H9 (cell line): ENCODE data around the gene CDC42. TPM values are rescaled to one million over a fixed set of nuclear protein-coding genes. Genes with fewer than 3 reads are reported as not detected.

Experiments used
- DNase-seq: peaks from one replicate; pipeline ENCODE4 v3.0.0-alpha.2; 2017
- H2AFZ ChIP-seq: one replicate; pipeline ENCODE4 v1.6.1; 2013; ENCODE audit warnings: mild to moderate bottlenecking, low read length, control low read depth, moderate library complexity
- H2AK5ac ChIP-seq: 2 replicates; pipeline ENCODE4 v1.6.1; 2013; ENCODE audit warnings: low read length, control low read depth, mixed read lengths; ENCODE audit not compliant: insufficient read length
- H2BK120ac ChIP-seq: one replicate; pipeline ENCODE4 v1.6.1; 2013; ENCODE audit warnings: low read depth, mild to moderate bottlenecking, low read length, control low read depth, inconsistent platforms; ENCODE audit not compliant: poor library complexity, severe bottlenecking
- H2BK12ac ChIP-seq: 2 replicates; pipeline ENCODE4 v1.6.1; 2013; ENCODE audit warnings: low read length, control low read depth, mixed read lengths, low read depth; ENCODE audit not compliant: insufficient read length
- H2BK15ac ChIP-seq: 2 replicates; pipeline ENCODE4 v1.6.1; 2013; ENCODE audit warnings: low read depth, low read length, control low read depth
- H2BK20ac ChIP-seq: one replicate; pipeline ENCODE4 v1.6.1; 2013; ENCODE audit warnings: low read depth, mild to moderate bottlenecking, low read length, control low read depth, inconsistent platforms; ENCODE audit not compliant: poor library complexity, severe bottlenecking
- H2BK5ac ChIP-seq: 2 replicates; pipeline ENCODE4 v1.6.1; 2013; ENCODE audit warnings: low read length, control low read depth, mixed read lengths; ENCODE audit not compliant: insufficient read length
- H3K14ac ChIP-seq: 2 replicates; pipeline ENCODE4 v1.6.1; 2013; ENCODE audit warnings: low read length, control low read depth; ENCODE audit not compliant: insufficient read depth
- H3K18ac ChIP-seq: 2 replicates; pipeline ENCODE4 v1.6.1; 2013; ENCODE audit warnings: low read depth, mild to moderate bottlenecking, mixed read lengths, low read length, control low read depth; ENCODE audit not compliant: insufficient read length
- H3K23ac ChIP-seq: 2 replicates; pipeline ENCODE4 v1.6.1; 2013; ENCODE audit warnings: low read length, control low read depth, mixed read lengths, low read depth; ENCODE audit not compliant: insufficient read length
- H3K23me2 ChIP-seq: 2 replicates; pipeline ENCODE4 v1.6.1; 2013; ENCODE audit warnings: low read depth, mild to moderate bottlenecking, mixed read lengths, low read length, control low read depth; ENCODE audit not compliant: insufficient read length, poor library complexity, severe bottlenecking
- H3K27ac ChIP-seq: 2 replicates; pipeline ENCODE4 v1.5.1; 2013; ENCODE audit warnings: low read length, control low read depth, mixed read lengths, low read depth; ENCODE audit not compliant: insufficient read length
- H3K27me3 ChIP-seq: 2 replicates; pipeline ENCODE4 v1.6.1; 2013; ENCODE audit warnings: low read length, control low read depth, inconsistent platforms; ENCODE audit not compliant: insufficient read depth
- H3K4ac ChIP-seq: 2 replicates; pipeline ENCODE4 v1.6.1; 2013; ENCODE audit warnings: low read depth, mild to moderate bottlenecking, control low read depth, inconsistent platforms, low read length, moderate library complexity
- H3K4me1 ChIP-seq: 2 replicates; pipeline ENCODE4 v1.6.1; 2013; ENCODE audit warnings: low read length, control low read depth, inconsistent platforms; ENCODE audit not compliant: insufficient read depth
- H3K4me2 ChIP-seq: 2 replicates; pipeline ENCODE4 v1.6.1; 2013; ENCODE audit warnings: low read length, control low read depth, mixed read lengths; ENCODE audit not compliant: insufficient read length, insufficient read depth
- H3K56ac ChIP-seq: 2 replicates; pipeline ENCODE4 v1.6.1; 2013; ENCODE audit warnings: low read depth, mild to moderate bottlenecking, mixed read lengths, low read length, control low read depth; ENCODE audit not compliant: insufficient read length
- H3K79me1 ChIP-seq: 2 replicates; pipeline ENCODE4 v1.6.1; 2013; ENCODE audit warnings: low read depth, mild to moderate bottlenecking, moderate library complexity, low read length, control low read depth, inconsistent platforms; ENCODE audit not compliant: insufficient read depth, poor library complexity, severe bottlenecking
- H3K79me2 ChIP-seq: 2 replicates; pipeline ENCODE4 v1.6.1; 2013; ENCODE audit warnings: low read length, control low read depth, inconsistent platforms; ENCODE audit not compliant: insufficient read depth
- H3K9ac ChIP-seq: 2 replicates; pipeline ENCODE4 v1.6.1; 2013; ENCODE audit warnings: low read length, control low read depth, mixed read lengths; ENCODE audit not compliant: insufficient read length; ENCODE audit errors: extremely low read depth
- H3K9me3 ChIP-seq: one replicate; pipeline ENCODE4 v1.6.1; 2013; ENCODE audit warnings: low read depth, low read length, inconsistent platforms; ENCODE audit not compliant: control insufficient read depth
- H3T11ph ChIP-seq: one replicate; pipeline ENCODE4 v1.6.1; 2013; ENCODE audit warnings: mild to moderate bottlenecking, low read length, control low read depth, inconsistent platforms
- H4K20me1 ChIP-seq: one replicate; pipeline ENCODE4 v1.6.1; 2013; ENCODE audit not compliant: control insufficient read depth, insufficient read length, insufficient read depth
- H4K5ac ChIP-seq: 2 replicates; pipeline ENCODE4 v1.6.1; 2013; ENCODE audit warnings: low read depth, mild to moderate bottlenecking, mixed read lengths, low read length, control low read depth; ENCODE audit not compliant: insufficient read length
- H4K8ac ChIP-seq: replicated peaks from 2 replicates; pipeline ENCODE4 v1.6.1; 2013; ENCODE audit warnings: low read length, control low read depth, mixed read lengths, low read depth; ENCODE audit not compliant: insufficient read length
- H4K91ac ChIP-seq: 2 replicates; pipeline ENCODE4 v1.6.1; 2013; ENCODE audit warnings: low read depth, mild to moderate bottlenecking, moderate library complexity, mixed read lengths, low read length, control low read depth; ENCODE audit not compliant: insufficient read length
- H3K27ac Mint-ChIP-seq, 3 experiments: 2 replicates in 2 of 3; 3 replicates in 1 of 3; pipeline ENCODE4 v1.8.0; 2020 to 2021; ENCODE audit warnings: mixed read lengths in 3 of 3, mild to moderate bottlenecking in 1 of 3, moderate library complexity in 1 of 3
- H3K27me3 Mint-ChIP-seq: 2 replicates; pipeline ENCODE4 v1.8.0; 2021; ENCODE audit warnings: low read depth, mild to moderate bottlenecking, moderate library complexity, mixed read lengths
- H3K36me3 Mint-ChIP-seq, 3 experiments: 2 replicates in 2 of 3; 3 replicates in 1 of 3; pipeline ENCODE4 v1.8.0; 2020 to 2021; ENCODE audit warnings: low read depth in 3 of 3, mixed read lengths in 3 of 3; ENCODE audit not compliant: insufficient read depth in 1 of 3
- H3K4me1 Mint-ChIP-seq, 2 experiments: 2 replicates each; pipeline ENCODE4 v1.8.0; 2020; ENCODE audit warnings: mixed read lengths in 2 of 2
- H3K4me3 Mint-ChIP-seq, 2 experiments: 2 replicates in 1 of 2; 3 replicates in 1 of 2; pipeline ENCODE4 v1.8.0; 2020 to 2021; ENCODE audit warnings: mild to moderate bottlenecking in 2 of 2, mixed read lengths in 2 of 2, moderate library complexity in 1 of 2
- H3K9me3 Mint-ChIP-seq, 2 experiments: 2 replicates in 1 of 2; 3 replicates in 1 of 2; pipeline ENCODE4 v1.8.0; 2020; ENCODE audit warnings: mild to moderate bottlenecking in 2 of 2, mixed read lengths in 2 of 2, moderate library complexity in 1 of 2
- WGBS: extraction: QIAGEN DNeasy Blood & Tissue Kit; methylation state at CpG from one replicate; pipeline ENCODE4 v1.1.7; 2013; ENCODE audit warnings: missing lambda C conversion rate, low lambda C conversion rate, mixed read lengths; ENCODE audit not compliant: insufficient read length; ENCODE audit errors: extremely low coverage; 5-methylcytosine and 5-hydroxymethylcytosine counted together
- total RNA-seq: library from RNA; stranded (reverse); gene quantifications from 2 replicates; pipeline ENCODE4 v1.2.1, GENCODE V29; 2021
- TF ChIP-seq, protein P1 (sequence below): fragments of 200-600 bp; sonication (generic); conservative IDR thresholded peaks from 3 replicates; pipeline ENCODE4 v1.8.0; 2021; ENCODE audit warnings: antibody characterized with exemption, mild to moderate bottlenecking

Gene CDC42
- total RNA-seq, 1 experiment from 2014 or later = 197 TPM

DNA sequence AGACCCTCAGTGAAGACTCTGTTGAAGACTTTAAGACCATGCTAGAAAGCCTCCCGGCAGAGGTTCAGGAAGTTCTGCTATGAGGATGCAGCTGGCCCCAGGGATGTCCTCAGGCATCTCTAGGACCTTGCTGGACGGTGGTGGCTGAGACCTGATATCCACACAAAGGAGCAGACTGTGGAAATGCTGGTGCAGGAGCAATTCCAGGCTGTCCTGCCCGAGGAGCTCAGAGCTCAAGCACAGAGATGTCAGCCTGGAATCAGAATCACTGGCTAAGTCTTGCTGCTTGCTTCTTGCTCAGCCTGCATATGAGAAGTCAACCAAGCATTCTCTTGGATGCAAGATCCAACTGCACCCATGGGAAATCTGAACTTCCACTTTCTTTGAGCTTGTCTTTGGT lies 22.0 kb upstream of the CDC42 start:
- Histone ChIP-seq H3K79me1 (no peaks in the 10 kb centered on the region), H3T11ph (no peak overlapping the region), H4K5ac (no peak overlapping the region), H2BK20ac (no peak overlapping the region), H2BK12ac (no peak overlapping the region), H3K4me2 (no peak overlapping the region), H2AFZ (no peak overlapping the region), H4K91ac (no peak overlapping the region), H4K8ac (no peak overlapping the region), H4K20me1 (no peaks in the 10 kb centered on the region), H3K56ac (no peak overlapping the region), H3K9me3 (no peaks in the 10 kb centered on the region), H3K18ac (no peak overlapping the region), H3K23me2 (no peaks in the 10 kb centered on the region), H3K23ac (no peak overlapping the region), H3K27ac (no peak overlapping the region), H2BK5ac (no peak overlapping the region), H3K27me3 (no peaks in the 10 kb centered on the region), H3K4me1 (peaks cover 3% of the 10 kb centered on the region; the same call in 1 of the 2 replicates), H2BK15ac (no peak overlapping the region), H3K14ac (no peak overlapping the region), H3K79me2 (no peaks in the 10 kb centered on the region), H3K4ac (no peak overlapping the region), H2AK5ac (no peak overlapping the region), H3K9ac (no peak overlapping the region), H2BK120ac (no peak overlapping the region)
- Mint-ChIP-seq H3K9me3 (no peaks in the 10 kb centered on the region), H3K4me3 (no peak overlapping the region), H3K36me3 (peaks cover 0 to 15% (median 9%) of the 10 kb centered on the region in 3 experiments; a peak in 5 of 7 replicates), H3K27ac (no peak overlapping the region), H3K27me3 (no peaks in the 10 kb centered on the region), H3K4me1 (peaks cover 5 to 15% of the 10 kb centered on the region in 2 experiments)
- TF ChIP-seq, protein P1, sequence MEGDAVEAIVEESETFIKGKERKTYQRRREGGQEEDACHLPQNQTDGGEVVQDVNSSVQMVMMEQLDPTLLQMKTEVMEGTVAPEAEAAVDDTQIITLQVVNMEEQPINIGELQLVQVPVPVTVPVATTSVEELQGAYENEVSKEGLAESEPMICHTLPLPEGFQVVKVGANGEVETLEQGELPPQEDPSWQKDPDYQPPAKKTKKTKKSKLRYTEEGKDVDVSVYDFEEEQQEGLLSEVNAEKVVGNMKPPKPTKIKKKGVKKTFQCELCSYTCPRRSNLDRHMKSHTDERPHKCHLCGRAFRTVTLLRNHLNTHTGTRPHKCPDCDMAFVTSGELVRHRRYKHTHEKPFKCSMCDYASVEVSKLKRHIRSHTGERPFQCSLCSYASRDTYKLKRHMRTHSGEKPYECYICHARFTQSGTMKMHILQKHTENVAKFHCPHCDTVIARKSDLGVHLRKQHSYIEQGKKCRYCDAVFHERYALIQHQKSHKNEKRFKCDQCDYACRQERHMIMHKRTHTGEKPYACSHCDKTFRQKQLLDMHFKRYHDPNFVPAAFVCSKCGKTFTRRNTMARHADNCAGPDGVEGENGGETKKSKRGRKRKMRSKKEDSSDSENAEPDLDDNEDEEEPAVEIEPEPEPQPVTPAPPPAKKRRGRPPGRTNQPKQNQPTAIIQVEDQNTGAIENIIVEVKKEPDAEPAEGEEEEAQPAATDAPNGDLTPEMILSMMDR = no peak
- WGBS = no CpG with 5 or more reads among the region's 3 CpGs
- no peak for DNase-seq
